Smooth muscle cell (in vitro differentiated cells): Measurements from ENCODE around the gene FIG4. TPM values are rescaled to one million over a fixed set of nuclear protein-coding genes. Genes with fewer than 3 reads are reported as not detected.

ENCODE experiments used
- DNase-seq: peaks from one replicate; lab custom pipeline; 2025; ENCODE audit not compliant: unreplicated experiment; lab: John Stamatoyannopoulos, UW
- H2AFZ ChIP-seq: fragments of 200-600 bp; sonication (generic); 2 replicates; pipeline ENCODE4 v1.6.0; 2016; ENCODE audit warnings: antibody characterized with exemption, low read depth, mild to moderate bottlenecking
- H3F3A ChIP-seq: fragments of 200-600 bp; sonication (generic); 2 replicates; pipeline ENCODE4 v1.6.0; 2017; ENCODE audit warnings: antibody characterized with exemption, low read depth
- H3K27ac ChIP-seq: fragments of 200-600 bp; sonication (generic); 2 replicates; pipeline ENCODE4 v1.5.1; 2016; ENCODE audit warnings: low read depth, mild to moderate bottlenecking
- H3K27me3 ChIP-seq: fragments of 200-600 bp; sonication (generic); 2 replicates; pipeline ENCODE4 v1.6.1; 2016; ENCODE audit warnings: low read depth, mild to moderate bottlenecking
- H3K36me3 ChIP-seq: fragments of 200-600 bp; sonication (generic); 2 replicates; pipeline ENCODE4 v1.5.1; 2016; ENCODE audit warnings: low read depth
- H3K4me1 ChIP-seq: fragments of 200-600 bp; sonication (generic); 2 replicates; pipeline ENCODE4 v1.5.1; 2016; ENCODE audit warnings: low read depth
- H3K4me2 ChIP-seq: fragments of 200-600 bp; sonication (generic); 2 replicates; pipeline ENCODE4 v1.6.0; 2016; ENCODE audit warnings: mild to moderate bottlenecking
- H3K4me3 ChIP-seq: fragments of 200-600 bp; sonication (generic); 2 replicates; pipeline ENCODE4 v1.5.1; 2016; ENCODE audit warnings: mild to moderate bottlenecking
- H3K79me2 ChIP-seq: fragments of 200-600 bp; sonication (generic); 2 replicates; pipeline ENCODE4 v1.6.0; 2016; ENCODE audit warnings: low read depth, mild to moderate bottlenecking
- H3K9ac ChIP-seq: fragments of 200-600 bp; sonication (generic); 2 replicates; pipeline ENCODE4 v1.6.0; 2016; ENCODE audit warnings: low read depth
- H3K9me3 ChIP-seq: fragments of 200-600 bp; sonication (generic); replicated peaks from 2 replicates; pipeline ENCODE4 v1.5.1; 2016; ENCODE audit warnings: low read depth
- H4K20me1 ChIP-seq: fragments of 200-600 bp; sonication (generic); 2 replicates; pipeline ENCODE4 v1.6.0; 2016; ENCODE audit warnings: low read depth
- WGBS: methylation state at CpG from one replicate; pipeline ENCODE4 v1.1.7; 2016; ENCODE audit warnings: low lambda C conversion rate; 5-methylcytosine and 5-hydroxymethylcytosine counted together
- polyA plus RNA-seq: library from polyadenylated mRNA; unstranded; fragments of >200 nt; fragmentation: Nextera tagmentation; extraction: Ambion mirVana; gene quantifications from 2 replicates; pipeline ENCODE4 v1.2.1, GENCODE V29; 2016
- total RNA-seq: library from RNA; depleted of rRNA; stranded (reverse); fragments of >200 nt; gene quantifications from 2 replicates; pipeline ENCODE4 v1.2.3, GENCODE V29; 2014
- TF ChIP-seq, protein P1 (sequence below): fragments of 200-600 bp; sonication (generic); IDR thresholded peaks from 2 replicates; pipeline ENCODE4 v1.5.1; 2017; ENCODE audit warnings: borderline replicate concordance, mild to moderate bottlenecking, antibody characterized with exemption; ENCODE audit not compliant: insufficient read depth, poor library complexity, severe bottlenecking

FIG4 gene
- total and polyA plus RNA-seq, 2 experiments from 2014 or later: 12.1 to 12.4 TPM

DNA sequence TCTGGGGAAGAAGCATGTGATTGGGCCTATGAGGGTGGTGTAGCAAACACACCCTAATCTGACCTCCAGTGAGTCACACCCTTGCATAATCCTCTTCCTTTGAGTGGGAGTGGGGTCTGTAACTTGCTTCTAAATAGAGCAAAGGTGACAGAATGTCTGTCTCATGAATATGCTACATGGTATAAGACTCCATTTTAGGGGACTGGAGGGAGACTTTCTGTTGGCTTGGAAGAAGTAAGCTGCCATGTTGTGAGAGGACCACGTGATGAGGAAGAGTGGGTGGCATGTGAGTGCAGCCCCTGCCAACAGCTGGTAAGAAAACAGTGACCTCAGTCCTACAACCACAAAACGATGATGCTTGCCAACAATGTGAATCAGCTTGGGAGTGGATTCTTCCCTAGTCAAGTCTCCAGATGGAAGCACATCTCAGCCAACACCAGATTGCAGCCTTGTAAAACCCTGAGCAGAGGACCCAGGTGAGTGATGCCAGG lies 3.8 kb upstream of the FIG4 start:
- Histone ChIP-seq H3K79me2 (no peaks in the 10 kb centered on the region), H2AFZ (no peak overlapping the region), H3K4me3 (no peak overlapping the region), H4K20me1 (no peaks in the 10 kb centered on the region), H3K4me2 (no peak overlapping the region), H3K9ac (no peak overlapping the region), H3K9me3 (no peaks in the 10 kb centered on the region), H3K36me3 (no peaks in the 10 kb centered on the region), H3F3A (no peaks in the 10 kb centered on the region), H3K27ac (peak overlapping the region; percentile 67), H3K4me1 (peaks cover 17% of the 10 kb centered on the region), H3K27me3 (peaks cover 7% of the 10 kb centered on the region)
- TF ChIP-seq, protein P1, sequence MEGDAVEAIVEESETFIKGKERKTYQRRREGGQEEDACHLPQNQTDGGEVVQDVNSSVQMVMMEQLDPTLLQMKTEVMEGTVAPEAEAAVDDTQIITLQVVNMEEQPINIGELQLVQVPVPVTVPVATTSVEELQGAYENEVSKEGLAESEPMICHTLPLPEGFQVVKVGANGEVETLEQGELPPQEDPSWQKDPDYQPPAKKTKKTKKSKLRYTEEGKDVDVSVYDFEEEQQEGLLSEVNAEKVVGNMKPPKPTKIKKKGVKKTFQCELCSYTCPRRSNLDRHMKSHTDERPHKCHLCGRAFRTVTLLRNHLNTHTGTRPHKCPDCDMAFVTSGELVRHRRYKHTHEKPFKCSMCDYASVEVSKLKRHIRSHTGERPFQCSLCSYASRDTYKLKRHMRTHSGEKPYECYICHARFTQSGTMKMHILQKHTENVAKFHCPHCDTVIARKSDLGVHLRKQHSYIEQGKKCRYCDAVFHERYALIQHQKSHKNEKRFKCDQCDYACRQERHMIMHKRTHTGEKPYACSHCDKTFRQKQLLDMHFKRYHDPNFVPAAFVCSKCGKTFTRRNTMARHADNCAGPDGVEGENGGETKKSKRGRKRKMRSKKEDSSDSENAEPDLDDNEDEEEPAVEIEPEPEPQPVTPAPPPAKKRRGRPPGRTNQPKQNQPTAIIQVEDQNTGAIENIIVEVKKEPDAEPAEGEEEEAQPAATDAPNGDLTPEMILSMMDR: no peak
- WGBS: 42% methylated on average over 2 of the region's 2 CpGs
- DNase-seq: no peak

DNA sequence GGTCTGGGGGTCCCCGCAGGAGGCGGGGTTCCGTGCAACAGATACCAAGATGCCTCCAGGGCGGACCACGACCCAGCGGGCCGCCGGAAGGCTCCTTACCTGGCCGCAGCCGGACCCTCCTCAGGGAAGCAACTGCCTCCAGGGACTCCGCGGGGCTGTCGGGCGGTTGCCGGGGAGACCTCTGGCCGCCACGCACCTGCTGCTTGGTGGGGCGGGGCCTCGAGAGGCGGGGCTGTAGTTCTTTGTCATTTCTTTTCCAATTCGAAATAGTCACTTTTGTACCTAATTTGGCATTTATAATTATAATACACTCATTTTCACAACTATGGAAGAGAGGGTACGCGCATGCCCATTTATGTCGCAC lies 741 bp upstream of the FIG4 start:
- Histone ChIP-seq H2AFZ (peak overlapping the region; percentile 91), H3K4me3 (peak overlapping the region; percentile 77), H3K79me2 (no peaks in the 10 kb centered on the region), H3K4me2 (peak overlapping the region; percentile 94), H3K9ac (peak overlapping the region; percentile 68), H3K4me1 (peaks cover 17% of the 10 kb centered on the region), H3K27me3 (peaks cover 7% of the 10 kb centered on the region), H3K36me3 (no peaks in the 10 kb centered on the region), H3F3A (no peaks in the 10 kb centered on the region), H3K9me3 (no peaks in the 10 kb centered on the region), H4K20me1 (no peaks in the 10 kb centered on the region), H3K27ac (no peak overlapping the region)
- TF ChIP-seq, protein P1: no peak
- WGBS: under 1% methylated on average over 24 of the region's 24 CpGs
- no peak for DNase-seq

DNA sequence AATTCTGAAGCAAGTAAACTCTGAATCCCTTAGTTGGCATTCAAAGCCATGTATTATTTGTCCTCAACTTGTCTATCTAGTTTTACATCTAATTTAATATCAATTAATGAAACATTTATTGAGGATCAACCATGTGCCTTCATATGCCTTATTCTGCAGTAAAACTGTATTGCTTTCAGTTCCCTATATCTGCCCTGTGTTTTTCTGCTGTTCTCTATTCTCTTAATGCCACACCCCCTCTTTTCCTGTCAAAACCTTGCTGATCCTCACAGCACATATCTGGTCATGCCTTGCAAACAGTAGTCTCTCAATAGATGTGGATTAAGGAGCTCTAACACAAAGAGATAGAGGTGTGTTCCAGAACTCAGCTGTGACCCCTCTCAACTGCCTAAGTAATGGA lies 2.0 kb downstream of the FIG4 start:
- H2AFZ ChIP-seq: no peak overlapping the region
- H3K9me3 ChIP-seq: no peaks in the 10 kb centered on the region
- no peaks in the 10 kb centered on the region for H3K79me2 ChIP-seq
- no peak overlapping the region for H3K4me3 ChIP-seq
- H3K9ac ChIP-seq: no peak overlapping the region
- DNase-seq: no peak
- no peak overlapping the region for H3K27ac ChIP-seq
- peaks cover 17% of the 10 kb centered on the region for H3K4me1 ChIP-seq
- H3K4me2 ChIP-seq: no peak overlapping the region
- peaks cover 7% of the 10 kb centered on the region for H3K27me3 ChIP-seq
- H4K20me1 ChIP-seq: no peaks in the 10 kb centered on the region
- no peaks in the 10 kb centered on the region for H3F3A ChIP-seq
- no peaks in the 10 kb centered on the region for H3K36me3 ChIP-seq
- TF ChIP-seq, protein P1: no peak

DNA sequence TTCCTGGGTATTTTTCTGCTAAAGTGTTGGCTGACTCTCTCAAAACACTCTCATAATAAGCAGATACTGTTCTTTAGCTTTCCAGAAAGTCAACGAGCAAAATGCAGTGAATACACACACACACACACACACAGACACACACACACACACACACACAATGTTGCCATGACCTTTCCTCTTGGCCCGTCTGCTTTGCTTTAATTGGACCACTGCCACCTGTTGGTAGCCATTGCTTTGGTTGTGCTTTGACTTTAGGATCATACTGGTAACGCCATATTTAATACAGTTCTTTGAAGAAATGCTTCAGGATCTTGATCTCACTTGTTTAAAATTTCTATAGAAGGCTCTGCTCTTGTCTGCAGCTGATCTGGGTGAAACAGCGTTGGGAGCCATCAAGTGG lies 4.4 kb downstream of the FIG4 start:
- Histone ChIP-seq H3K4me1 (peaks cover 6% of the 10 kb centered on the region), H3K9me3 (no peaks in the 10 kb centered on the region), H3F3A (no peaks in the 10 kb centered on the region), H3K4me3 (no peak overlapping the region), H3K36me3 (no peaks in the 10 kb centered on the region), H3K9ac (no peak overlapping the region), H3K4me2 (no peak overlapping the region), H2AFZ (no peak overlapping the region), H3K27ac (no peak overlapping the region), H4K20me1 (no peaks in the 10 kb centered on the region), H3K79me2 (no peaks in the 10 kb centered on the region), H3K27me3 (no peaks in the 10 kb centered on the region)
- WGBS: 85% methylated on average over 4 of the region's 4 CpGs
- TF ChIP-seq, protein P1: no peak
- no peak for DNase-seq
